Measurements from ENCODE around the gene FITM1.

Gene FITM1

DNA sequence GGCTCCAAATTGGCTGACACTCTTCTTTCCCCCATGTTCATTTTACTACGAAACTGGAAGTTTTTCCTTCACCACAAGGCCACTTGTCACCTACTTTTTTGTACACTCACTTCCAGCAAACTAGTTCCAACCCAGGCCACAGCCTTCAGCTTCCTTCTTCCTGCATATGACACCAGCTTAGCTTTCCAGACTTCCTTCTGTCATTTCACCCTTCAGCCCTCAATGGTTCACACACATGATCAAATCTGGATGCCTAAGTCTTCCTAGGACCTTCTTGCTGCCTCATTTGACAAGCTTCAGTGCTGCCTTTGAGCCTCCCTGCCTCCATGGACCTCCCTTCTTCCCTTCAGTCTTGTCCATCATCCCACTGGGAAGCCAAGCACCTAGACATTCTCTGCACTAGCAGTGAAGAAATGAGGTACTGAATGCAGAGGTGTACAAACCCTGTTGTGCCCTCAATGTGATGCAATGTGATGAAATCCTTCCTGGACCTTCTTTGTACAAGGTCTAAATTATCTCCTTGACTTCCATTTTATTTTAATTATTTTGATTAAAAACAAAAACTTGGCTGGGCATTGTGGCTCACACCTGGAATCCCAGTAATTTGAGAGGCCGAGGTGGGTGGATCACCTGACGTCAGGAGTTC lies 37.1 kb downstream of the FITM1 start:
- no peak overlapping the region for H3K4me3 ChIP-seq (ENCODE audit: low read length)
- TF ChIP-seq CTCF (IDR thresholded peaks at IDR 0.05; ENCODE audit: low read depth, low read length, poor library complexity, severe bottlenecking) (no peak), EZH2phosphoT487 (IDR thresholded peaks at IDR 0.05; ENCODE audit: borderline replicate concordance, low read length) (no peak)
- no peak overlapping the region for H3K4me2 ChIP-seq (ENCODE audit: low read length)
- peaks cover 3% of the 10 kb centered on the region; the same call in 1 of the 2 replicates for H3F3A ChIP-seq (ENCODE audit: control insufficient read depth, insufficient read depth)
- peaks cover 32% of the 10 kb centered on the region for H3K36me3 ChIP-seq (ENCODE audit: control insufficient read depth, low read length)
- no peaks in the 10 kb centered on the region; the same call in 1 of the 2 replicates for H3K79me2 ChIP-seq (ENCODE audit: control insufficient read depth, low read length)
- no peaks in the 10 kb centered on the region for H3K9me2 ChIP-seq (replicated peaks; ENCODE audit: control insufficient read depth, low read length)
- H3K9me3 ChIP-seq (ENCODE audit: control insufficient read depth, insufficient read depth, low read length): no peaks in the 10 kb centered on the region
- no peaks in the 10 kb centered on the region for H3K27me3 ChIP-seq (ENCODE audit: control insufficient read depth, low read length)
- no peak overlapping the region for H3K27ac ChIP-seq (ENCODE audit: low read depth, low read length)
- peaks cover 21% of the 10 kb centered on the region for H3K4me1 ChIP-seq (ENCODE audit: control insufficient read depth, low read length)
- H4K20me1 ChIP-seq (ENCODE audit: control insufficient read depth, insufficient read depth, low read depth, low read length): no peaks in the 10 kb centered on the region

- Histone ChIP-seq H3K27ac (ENCODE audit: low read depth, low read length) (peak within 1 kb of the TSS; percentile 21; the same call in 1 of the 2 replicates), H3K36me3 (ENCODE audit: control insufficient read depth, low read length) (peaks cover 2% of the 10 kb centered on the region; the same call in 1 of the 2 replicates), H3K4me1 (ENCODE audit: control insufficient read depth, low read length) (peaks cover 22% of the 10 kb centered on the region), H3K79me2 (ENCODE audit: control insufficient read depth, low read length) (no peaks in the 10 kb centered on the region; the same call in 1 of the 2 replicates), H3K4me3 (ENCODE audit: low read length) (peak within 1 kb of the TSS; percentile 78), H3F3A (ENCODE audit: control insufficient read depth, insufficient read depth) (peaks cover 5% of the 10 kb centered on the region; the same call in 1 of the 2 replicates), H4K20me1 (ENCODE audit: control insufficient read depth, insufficient read depth, low read depth, low read length) (no peaks in the 10 kb centered on the region), H3K4me2 (ENCODE audit: low read length) (peak within 1 kb of the TSS; percentile 77), H3K9me3 (ENCODE audit: control insufficient read depth, insufficient read depth, low read length) (no peaks in the 10 kb centered on the region), H3K9me2 (replicated peaks; ENCODE audit: control insufficient read depth, low read length) (no peaks in the 10 kb centered on the region), H3K27me3 (ENCODE audit: control insufficient read depth, low read length) (no peaks in the 10 kb centered on the region)
- TF ChIP-seq CTCF (IDR thresholded peaks at IDR 0.05; ENCODE audit: low read depth, low read length, poor library complexity, severe bottlenecking): no peak
- TF ChIP-seq EZH2phosphoT487 (IDR thresholded peaks at IDR 0.05; ENCODE audit: borderline replicate concordance, low read length): no peak
Measured at GRCh38 chr14:24171422-24172260, 41.2 kb downstream of the FITM1 start, which contains the start of gene REC8. Gene REC8 (plus strand): TSS chr14:24172080. CDS start chr14:24172553, 473 bp downstream.

- H3K9me3 ChIP-seq (ENCODE audit: control insufficient read depth, insufficient read depth, low read length): no peaks in the 10 kb centered on the region
- peak overlapping the region; percentile 78 for H3K4me3 ChIP-seq (ENCODE audit: low read length)
- H3F3A ChIP-seq (ENCODE audit: control insufficient read depth, insufficient read depth): peaks cover 5% of the 10 kb centered on the region; the same call in 1 of the 2 replicates
- H3K4me1 ChIP-seq (ENCODE audit: control insufficient read depth, low read length): peaks cover 22% of the 10 kb centered on the region
- H3K36me3 ChIP-seq (ENCODE audit: control insufficient read depth, low read length): no peaks in the 10 kb centered on the region
- H3K27ac ChIP-seq (ENCODE audit: low read depth, low read length): no peak overlapping the region; the same call in 1 of the 2 replicates
- H3K4me2 ChIP-seq (ENCODE audit: low read length): peak overlapping the region; percentile 77
- H3K9me2 ChIP-seq (replicated peaks; ENCODE audit: control insufficient read depth, low read length): no peaks in the 10 kb centered on the region
- no peaks in the 10 kb centered on the region for H4K20me1 ChIP-seq (ENCODE audit: control insufficient read depth, insufficient read depth, low read depth, low read length)
- H3K79me2 ChIP-seq (ENCODE audit: control insufficient read depth, low read length): no peaks in the 10 kb centered on the region; the same call in 1 of the 2 replicates
- TF ChIP-seq CTCF (IDR thresholded peaks at IDR 0.05; ENCODE audit: low read depth, low read length, poor library complexity, severe bottlenecking) (no peak), EZH2phosphoT487 (IDR thresholded peaks at IDR 0.05; ENCODE audit: borderline replicate concordance, low read length) (no peak)
- H3K27me3 ChIP-seq (ENCODE audit: control insufficient read depth, low read length): no peaks in the 10 kb centered on the region
Measured at GRCh38 chr14:24172261-24172860, 41.9 kb downstream of the FITM1 start.

All from DOHH2 (cell line).